Aortic smooth muscle cell (primary cell): ENCODE measurements around the gene SETD1A. TPM values are rescaled to one million over a fixed set of nuclear protein-coding genes. Genes with fewer than 3 reads are reported as not detected.

ENCODE experiments used
- total RNA-seq: library from RNA; depleted of rRNA; stranded (reverse); fragments of >200 nt; gene quantifications from 2 replicates; pipeline ENCODE4 v1.2.3, GENCODE V29; 2014

The SETD1A gene
- total RNA-seq, result 1.7 and 3.4 TPM in 2 replicates

DNA sequence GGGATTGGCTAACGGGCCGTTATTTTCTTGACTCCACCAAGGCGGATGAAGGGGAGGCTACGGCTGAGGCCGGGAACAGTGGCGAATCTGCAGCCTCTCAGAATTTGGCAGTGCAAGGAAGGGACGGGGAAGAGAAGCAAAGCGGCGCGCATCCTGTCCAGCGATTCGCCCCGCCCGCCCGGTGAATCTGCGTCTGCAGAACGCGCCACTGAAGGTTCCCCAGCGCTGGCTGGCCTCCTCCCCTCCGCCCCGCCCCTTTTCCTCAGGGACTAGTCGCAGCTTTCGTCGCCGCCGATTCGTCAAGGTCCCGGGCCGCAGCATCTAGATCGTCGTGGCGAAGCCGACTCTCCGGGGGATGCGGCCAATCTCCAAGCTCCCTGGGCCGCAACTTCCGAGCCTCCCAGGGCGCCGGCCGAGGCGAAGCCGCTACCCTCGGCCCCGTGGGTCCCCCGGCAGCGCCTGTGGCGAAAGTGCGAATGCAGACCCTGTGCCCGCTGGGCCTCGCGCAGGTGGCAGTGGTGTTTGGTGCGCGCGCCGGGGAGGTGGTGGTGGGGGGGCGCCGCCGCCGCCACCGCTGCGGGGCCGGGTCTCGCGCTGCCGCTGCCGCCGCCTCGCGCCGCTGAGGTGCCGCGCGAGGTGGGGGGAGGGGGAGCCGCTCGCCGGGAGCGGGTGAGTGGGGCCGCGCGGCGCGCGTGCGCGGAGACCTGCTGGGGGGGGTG lies at the start of gene SETD1A:
Gene SETD1A (plus strand): TSS at position 299 of the 719 bp plus-strand sequence. CDS start 978 bp downstream, outside the sequence.

DNA sequence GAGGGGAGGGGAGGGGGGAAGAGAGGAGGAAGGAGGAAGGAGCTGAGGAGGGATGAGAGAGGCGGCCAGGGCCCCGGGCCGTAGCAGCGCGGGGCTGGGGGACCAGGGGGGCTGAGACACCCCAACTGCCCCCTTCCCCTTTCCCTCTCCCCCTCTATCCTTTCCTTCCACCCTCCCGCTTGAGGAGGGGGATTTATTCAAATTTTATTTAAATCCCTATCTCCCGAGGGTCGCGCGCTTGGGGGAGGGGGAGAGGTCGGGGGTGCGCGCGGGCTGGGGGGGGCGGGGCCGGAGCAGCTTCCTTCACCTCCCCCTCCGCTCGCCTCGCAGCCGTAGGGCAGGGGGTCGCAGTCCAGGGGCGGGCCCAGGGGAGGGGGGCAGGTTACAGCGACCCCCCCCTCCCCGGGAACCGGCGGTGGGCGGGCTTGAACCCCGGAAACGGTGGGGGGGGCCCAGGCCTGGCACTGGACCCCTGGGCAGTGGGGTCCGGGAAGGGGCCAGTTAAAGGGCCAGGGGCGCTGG lies 33.9 kb upstream of the SETD1A start, which contains the start of gene FBXL19:
Gene FBXL19 (plus strand): TSS at position 19 of the 522 bp plus-strand sequence. CDS start 2,183 bp downstream, outside the sequence.

GRCh38 chr16:30948667-30949649 lies 8.6 kb upstream of the SETD1A start, which contains the start of gene ORAI3:
ORAI3 (plus strand) TSS chr16:30949068; CDS start chr16:30949290, 222 bp downstream.

GRCh38 chr16:30984669-30985400 lies 27.3 kb downstream of the SETD1A start, which contains the start of gene HSD3B7:
HSD3B7 (plus strand) TSS chr16:30985207; CDS start chr16:30985659, 452 bp downstream.

DNA sequence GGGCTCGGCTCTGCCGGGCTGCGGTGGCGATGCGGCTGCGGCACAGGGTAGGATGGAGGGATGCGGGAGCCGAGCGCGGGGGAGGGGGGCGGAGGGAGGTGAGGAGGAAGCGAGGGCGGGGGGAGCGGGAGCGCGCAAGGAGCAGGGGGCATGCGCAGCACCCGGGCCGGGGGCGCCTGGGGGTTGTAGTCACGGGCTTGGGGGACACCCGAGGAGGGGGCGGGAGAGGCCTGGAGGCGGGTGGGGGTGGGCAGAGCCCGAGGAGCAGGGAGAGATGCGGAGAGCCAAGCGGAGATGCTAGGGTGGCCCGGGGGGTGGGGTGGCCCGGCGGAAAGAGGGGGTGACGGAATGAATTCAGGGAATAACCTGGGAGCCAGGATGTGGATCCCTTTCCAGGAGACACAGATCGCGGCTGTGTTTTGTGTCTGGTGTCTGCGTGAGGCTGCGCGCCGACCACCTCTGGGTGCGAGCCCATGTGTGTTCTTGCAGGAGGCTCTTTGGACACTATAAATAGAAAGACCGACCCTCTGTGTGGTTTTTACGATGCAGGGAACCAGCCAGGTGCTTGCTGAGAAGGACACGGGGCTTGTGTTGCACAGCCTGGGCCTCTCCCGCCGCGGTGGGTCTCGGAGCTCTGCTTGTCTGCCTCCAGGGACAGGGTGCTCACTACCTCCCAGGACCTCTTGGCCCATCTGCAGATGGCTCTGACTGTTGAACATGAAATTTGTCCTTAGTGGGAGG lies 53.2 kb downstream of the SETD1A start, which contains the start of gene STX1B:
Gene STX1B (minus strand): TSS at position 54 of the 741 bp plus-strand sequence. CDS start 242 bp downstream, outside the sequence.

GRCh38 chr16:31032736-31033708 lies 75.5 kb downstream of the SETD1A start, which contains the start of gene STX4:
STX4 (plus strand) TSS chr16:31033558; CDS start chr16:31033806, 248 bp downstream.

Other genes starting within 250 kb of the SETD1A start
- gene PHKG2, start 209.3 kb upstream of the SETD1A start, total RNA-seq, result 14.5 and 16.9 TPM in 2 replicates
- gene CFAP119, start 195.7 kb upstream of the SETD1A start, total RNA-seq, result 2.7 and 2.9 TPM in 2 replicates
- 62.4 and 68.3 TPM in 2 replicates for gene RNF40, start 195.4 kb upstream of the SETD1A start, total RNA-seq
- gene ZNF629, start 170.5 kb upstream of the SETD1A start, total RNA-seq, result 8.6 and 8.7 TPM in 2 replicates
- 44.0 and 51.7 TPM in 2 replicates for gene BCL7C, start 63.7 kb upstream of the SETD1A start, total RNA-seq
- 0.81 and 0.92 TPM in 2 replicates for gene CTF1, start 61.1 kb upstream of the SETD1A start, total RNA-seq
- 12.9 and 13.2 TPM in 2 replicates for gene FBXL19, start 34.2 kb upstream of the SETD1A start, total RNA-seq
- gene ORAI3, start 8.7 kb upstream of the SETD1A start, total RNA-seq, result 31.3 and 38.6 TPM in 2 replicates
- 25.8 and 27.6 TPM in 2 replicates for gene HSD3B7, start 27.5 kb downstream of the SETD1A start, total RNA-seq
- 0.25 and 0.40 TPM in 2 replicates for gene STX1B, start 52.9 kb downstream of the SETD1A start, total RNA-seq
- gene STX4, start 75.8 kb downstream of the SETD1A start, total RNA-seq, result 25.3 and 29.5 TPM in 2 replicates
- 7.5 and 9.6 TPM in 2 replicates for gene ZNF668, start 116.5 kb downstream of the SETD1A start, total RNA-seq
- 9.9 and 11.1 TPM in 2 replicates for gene ZNF646, start 116.7 kb downstream of the SETD1A start, total RNA-seq
- gene PRSS53, start 131.2 kb downstream of the SETD1A start, total RNA-seq, result 1.3 and 1.5 TPM in 2 replicates
- 91.0 and 98.6 TPM in 2 replicates for gene VKORC1, start 137.0 kb downstream of the SETD1A start, total RNA-seq
- gene BCKDK, start 150.6 kb downstream of the SETD1A start, total RNA-seq, result 12.2 and 13.7 TPM in 2 replicates
- 36.3 and 38.7 TPM in 2 replicates for gene KAT8, start 159.9 kb downstream of the SETD1A start, total RNA-seq
- gene PRSS8, start 178.0 kb downstream of the SETD1A start, total RNA-seq, result not detected in 2 replicates
- 0.53 and 0.62 TPM in 2 replicates for gene PRSS36, start 192.3 kb downstream of the SETD1A start, total RNA-seq
- 35.0 and 37.7 TPM in 2 replicates for gene FUS, start 222.4 kb downstream of the SETD1A start, total RNA-seq
- gene PYCARD, start 245.0 kb downstream of the SETD1A start, total RNA-seq, result 37.1 and 42.5 TPM in 2 replicates